ENCODE results near the gene RDH16.

Gene RDH16

GRCh38 chr12:56957229-56958052 lies at the start of gene RDH16:
Gene RDH16, minus strand, starts transcription at chr12:56957608. Its CDS starts 146 bp downstream, at chr12:56957462.
- no peak for DNase-seq (ENCODE audit: low read depth in 4 of 4, low spot score in 1 of 4)

GRCh38 chr12:57006809-57007475 lies 49.5 kb upstream of the RDH16 start:
- no peak for DNase-seq (ENCODE audit: low read depth in 4 of 4, low spot score in 1 of 4)

GRCh38 chr12:57005980-57006808 lies 48.8 kb upstream of the RDH16 start, which contains the start of gene ZBTB39:
Gene ZBTB39, minus strand, starts transcription at chr12:57006546. Its CDS starts 1,629 bp downstream, at chr12:57004917.
- DNase-seq (ENCODE audit: low read depth in 4 of 4, low spot score in 1 of 4) = peak in 3 of 4 experiments; percentile 45 to 53 (median 51)

- no peak for DNase-seq (ENCODE audit: low read depth in 4 of 4, low spot score in 1 of 4)
These were observed 47.2 kb upstream of the RDH16 start for GRCh38 chr12:57004651-57005050.

GRCh38 chr12:57003395-57003794 lies 46.0 kb upstream of the RDH16 start:
- no peak for DNase-seq (ENCODE audit: low read depth in 4 of 4, low spot score in 1 of 4)

- peak; percentile 49 to 71 (median 58) for DNase-seq (ENCODE audit: low read depth in 4 of 4, low spot score in 1 of 4)
These were observed 44.1 kb upstream of the RDH16 start for GRCh38 chr12:57001448-57001906.

GRCh38 chr12:57000393-57000792 lies 43.0 kb upstream of the RDH16 start:
- DNase-seq (ENCODE audit: low read depth in 4 of 4, low spot score in 1 of 4) = no peak

- no peak for DNase-seq (ENCODE audit: low read depth in 4 of 4, low spot score in 1 of 4)
These were observed 42.0 kb upstream of the RDH16 start for GRCh38 chr12:56999456-56999855.

GRCh38 chr12:56998981-56999380 lies 41.6 kb upstream of the RDH16 start:
- peak in 1 of 4 experiments; percentile 54 for DNase-seq (ENCODE audit: low read depth in 4 of 4, low spot score in 1 of 4)

GRCh38 chr12:56998316-56998715 lies 40.9 kb upstream of the RDH16 start:
- no peak for DNase-seq (ENCODE audit: low read depth in 4 of 4, low spot score in 1 of 4)

- no peak for DNase-seq (ENCODE audit: low read depth in 4 of 4, low spot score in 1 of 4)
These were observed 39.6 kb upstream of the RDH16 start for GRCh38 chr12:56996793-56997545.

GRCh38 chr12:56995930-56996496 lies 38.6 kb upstream of the RDH16 start:
- no peak for DNase-seq (ENCODE audit: low read depth in 4 of 4, low spot score in 1 of 4)

- DNase-seq (ENCODE audit: low read depth in 4 of 4, low spot score in 1 of 4) = no peak
These were observed 38.0 kb upstream of the RDH16 start for GRCh38 chr12:56995201-56995929.

GRCh38 chr12:56994231-56994746 lies 36.9 kb upstream of the RDH16 start:
- no peak for DNase-seq (ENCODE audit: low read depth in 4 of 4, low spot score in 1 of 4)

- no peak for DNase-seq (ENCODE audit: low read depth in 4 of 4, low spot score in 1 of 4)
These were observed 35.9 kb upstream of the RDH16 start for GRCh38 chr12:56993346-56993745.

- no peak for DNase-seq (ENCODE audit: low read depth in 4 of 4, low spot score in 1 of 4)
These were observed 34.2 kb upstream of the RDH16 start for GRCh38 chr12:56991319-56992246.

- DNase-seq (ENCODE audit: low read depth in 4 of 4, low spot score in 1 of 4) = no peak
These were observed 33.4 kb upstream of the RDH16 start for GRCh38 chr12:56990648-56991318.

Measured in stimulated activated CD4-positive, alpha-beta T cell treated with anti-CD3 and anti-CD28 coated beads, Interleukin-1b, Interleukin-23, amount 100 ng/mL, for 24 hours (primary cell).